ENCODE data around the gene RTN1. TPM values are rescaled to one million over a fixed set of nuclear protein-coding genes. Genes with fewer than 3 reads are reported as not detected.

RTN1 gene
- total and polyA plus RNA-seq, 2 experiments from 2014 or later: 4.2 to 4.3 TPM

- Mint-ChIP-seq H3K9me3 (no peaks in the 10 kb centered on the region), H3K4me1 (peaks cover 12% of the 10 kb centered on the region; the same call in 2 of the 3 replicates), H3K36me3 (ENCODE audit: low read depth) (no peaks in the 10 kb centered on the region), H3K27ac (no peak overlapping the region), H3K27me3 (ENCODE audit: insufficient read depth, low read depth, poor library complexity) (peaks cover 9% of the 10 kb centered on the region), H3K4me3 (peak overlapping the region; percentile 75)
- Histone ChIP-seq H3K27ac (ENCODE audit: low read depth) (no peak overlapping the region), H3K4me1 (ENCODE audit: insufficient read depth) (peaks cover 9% of the 10 kb centered on the region; the same call in 1 of the 2 replicates), H3K9me2 (ENCODE audit: insufficient read depth) (no peaks in the 10 kb centered on the region), H2AFZ (peak overlapping the region; percentile 99), H3K36me3 (ENCODE audit: insufficient read depth) (no peaks in the 10 kb centered on the region), H3K79me2 (replicated peaks; ENCODE audit: insufficient read depth) (no peaks in the 10 kb centered on the region), H3K4me3 (peak overlapping the region; percentile 89), H3F3A (replicated peaks; ENCODE audit: low read depth) (no peaks in the 10 kb centered on the region), H4K20me1 (replicated peaks; ENCODE audit: insufficient read depth) (no peaks in the 10 kb centered on the region), H3K4me2 (peak overlapping the region; percentile 96), H3K27me3 (ENCODE audit: insufficient read depth) (peaks cover 11% of the 10 kb centered on the region)
- TF ChIP-seq JUNB (IDR thresholded peaks at IDR 0.05; ENCODE audit: unreplicated experiment): no peak
- no peak for TF ChIP-seq ZNF331 (CRISPR knock-in tag; IDR thresholded peaks at IDR 0.05; ENCODE audit: low read depth)
- TF ChIP-seq STAT1 (IDR thresholded peaks at IDR 0.05; ENCODE audit: unreplicated experiment): no peak
- no peak for TF ChIP-seq EZH2phosphoT487 (IDR thresholded peaks at IDR 0.05; ENCODE audit: unreplicated experiment)
- TF ChIP-seq CREB1 (CRISPR knock-in tag; IDR thresholded peaks at IDR 0.05; ENCODE audit: low read depth): no peak
- TF ChIP-seq POLR2AphosphoS5 (IDR thresholded peaks at IDR 0.05; ENCODE audit: low read depth): no peak
- TF ChIP-seq CTCF (conservative IDR thresholded peaks at IDR 0.05; ENCODE audit: low read depth in 2 of 2): no peak
- TF ChIP-seq, protein P1, sequence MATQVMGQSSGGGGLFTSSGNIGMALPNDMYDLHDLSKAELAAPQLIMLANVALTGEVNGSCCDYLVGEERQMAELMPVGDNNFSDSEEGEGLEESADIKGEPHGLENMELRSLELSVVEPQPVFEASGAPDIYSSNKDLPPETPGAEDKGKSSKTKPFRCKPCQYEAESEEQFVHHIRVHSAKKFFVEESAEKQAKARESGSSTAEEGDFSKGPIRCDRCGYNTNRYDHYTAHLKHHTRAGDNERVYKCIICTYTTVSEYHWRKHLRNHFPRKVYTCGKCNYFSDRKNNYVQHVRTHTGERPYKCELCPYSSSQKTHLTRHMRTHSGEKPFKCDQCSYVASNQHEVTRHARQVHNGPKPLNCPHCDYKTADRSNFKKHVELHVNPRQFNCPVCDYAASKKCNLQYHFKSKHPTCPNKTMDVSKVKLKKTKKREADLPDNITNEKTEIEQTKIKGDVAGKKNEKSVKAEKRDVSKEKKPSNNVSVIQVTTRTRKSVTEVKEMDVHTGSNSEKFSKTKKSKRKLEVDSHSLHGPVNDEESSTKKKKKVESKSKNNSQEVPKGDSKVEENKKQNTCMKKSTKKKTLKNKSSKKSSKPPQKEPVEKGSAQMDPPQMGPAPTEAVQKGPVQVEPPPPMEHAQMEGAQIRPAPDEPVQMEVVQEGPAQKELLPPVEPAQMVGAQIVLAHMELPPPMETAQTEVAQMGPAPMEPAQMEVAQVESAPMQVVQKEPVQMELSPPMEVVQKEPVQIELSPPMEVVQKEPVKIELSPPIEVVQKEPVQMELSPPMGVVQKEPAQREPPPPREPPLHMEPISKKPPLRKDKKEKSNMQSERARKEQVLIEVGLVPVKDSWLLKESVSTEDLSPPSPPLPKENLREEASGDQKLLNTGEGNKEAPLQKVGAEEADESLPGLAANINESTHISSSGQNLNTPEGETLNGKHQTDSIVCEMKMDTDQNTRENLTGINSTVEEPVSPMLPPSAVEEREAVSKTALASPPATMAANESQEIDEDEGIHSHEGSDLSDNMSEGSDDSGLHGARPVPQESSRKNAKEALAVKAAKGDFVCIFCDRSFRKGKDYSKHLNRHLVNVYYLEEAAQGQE (IDR thresholded peaks at IDR 0.05; ENCODE audit: unreplicated experiment): no peak
- TF ChIP-seq NANOG (IDR thresholded peaks at IDR 0.05; ENCODE audit: borderline replicate concordance): no peak
- no peak for TF ChIP-seq EZH2 (IDR thresholded peaks at IDR 0.05; ENCODE audit: low read depth, unreplicated experiment)
- no peak for TF ChIP-seq ZNF114 (CRISPR knock-in tag; IDR thresholded peaks at IDR 0.05)
- DNase-seq (ENCODE audit: low spot score) (peak; percentile 24), ATAC-seq (no peak)
Measured at GRCh38 chr14:59629444-59630287, 240.9 kb downstream of the RTN1 start.
